ENCODE measurements around the gene THBS1.

THBS1 gene

GRCh38 chr15:39609166-39609916 is 28.5 kb downstream of the THBS1 start:
- no peak for DNase-seq

- no peak for DNase-seq
These were observed 29.8 kb downstream of the THBS1 start for GRCh38 chr15:39610665-39611064.

- no peak for DNase-seq
These were observed 32.4 kb downstream of the THBS1 start for GRCh38 chr15:39613271-39613670.

- no peak for DNase-seq
These were observed 33.0 kb downstream of the THBS1 start for GRCh38 chr15:39613861-39614260.

GRCh38 chr15:39616731-39617455 is 36.0 kb downstream of the THBS1 start:
- no peak for DNase-seq

- DNase-seq: no peak
These were observed 37.4 kb downstream of the THBS1 start for GRCh38 chr15:39618063-39618823.

- DNase-seq: no peak
These were observed 40.3 kb downstream of the THBS1 start for GRCh38 chr15:39621210-39621609.

- DNase-seq: no peak
These were observed 41.1 kb downstream of the THBS1 start for GRCh38 chr15:39621976-39622375.

- no peak for DNase-seq
These were observed 42.0 kb downstream of the THBS1 start for GRCh38 chr15:39622660-39623516.

GRCh38 chr15:39623529-39623931 is 42.7 kb downstream of the THBS1 start:
- no peak for DNase-seq

- DNase-seq: no peak
These were observed 43.9 kb downstream of the THBS1 start for GRCh38 chr15:39624806-39625205.

- DNase-seq: no peak
These were observed 44.6 kb downstream of the THBS1 start for GRCh38 chr15:39625451-39625850.

- DNase-seq: no peak
These were observed 45.0 kb downstream of the THBS1 start for GRCh38 chr15:39625856-39626255.

GRCh38 chr15:39627451-39628143 is 46.7 kb downstream of the THBS1 start:
- no peak for DNase-seq

GRCh38 chr15:39628144-39628508 is 47.2 kb downstream of the THBS1 start:
- no peak for DNase-seq

- DNase-seq: no peak
These were observed 47.8 kb downstream of the THBS1 start for GRCh38 chr15:39628546-39629257.

GRCh38 chr15:39629371-39629770 is 48.5 kb downstream of the THBS1 start:
- no peak for DNase-seq

GRCh38 chr15:39629906-39630305 is 49.0 kb downstream of the THBS1 start:
- no peak for DNase-seq

- no peak for DNase-seq
These were observed 50.5 kb downstream of the THBS1 start for GRCh38 chr15:39631357-39631756.

GRCh38 chr15:39638041-39638440 is 57.2 kb downstream of the THBS1 start:
- no peak for DNase-seq

GRCh38 chr15:39639037-39639436 is 58.2 kb downstream of the THBS1 start:
- DNase-seq: no peak

GRCh38 chr15:39640665-39641064 is 59.8 kb downstream of the THBS1 start:
- no peak for DNase-seq

Measured in DMS79 treated with DMSO at 0.1 percent for 48 hours (cell line).